GM19455 (cell line): ENCODE measurements around the gene SAMD13.
"Not testable (repeated sequence)": the region's sequence is repeated elsewhere in the genome, so short reads cannot be mapped to it uniquely, and the experiment has no call there.

ENCODE experiments used
- ATAC-seq: cut with Tn5 transposase; IDR thresholded peaks from one replicate; pipeline ENCODE4 v1.9.1; 2021; ENCODE audit not compliant: unreplicated experiment

SAMD13 gene

GRCh38 chr1:84283381-84283780 lies 18.1 kb upstream of the SAMD13 start:
- ATAC-seq: no peak

- no peak for ATAC-seq
Measured at GRCh38 chr1:84286071-84286470, 15.4 kb upstream of the SAMD13 start.

- ATAC-seq: not testable (repeated sequence)
Measured at GRCh38 chr1:84287389-84287788, 14.1 kb upstream of the SAMD13 start.

GRCh38 chr1:84289169-84289785 lies 12.2 kb upstream of the SAMD13 start:
- ATAC-seq: no peak

GRCh38 chr1:84291882-84292655 lies 9.4 kb upstream of the SAMD13 start:
- ATAC-seq: no peak

GRCh38 chr1:84293766-84294165 lies 7.7 kb upstream of the SAMD13 start:
- no peak for ATAC-seq

- no peak for ATAC-seq
Measured at GRCh38 chr1:84294751-84295150, 6.8 kb upstream of the SAMD13 start.

GRCh38 chr1:84297546-84298244 lies 3.8 kb upstream of the SAMD13 start:
- ATAC-seq: no peak

GRCh38 chr1:84298328-84298683 lies 3.2 kb upstream of the SAMD13 start:
- peak; percentile 72 for ATAC-seq

GRCh38 chr1:84298684-84299535 lies 2.6 kb upstream of the SAMD13 start:
- peak; percentile 52 for ATAC-seq

GRCh38 chr1:84299536-84300170 lies 1.9 kb upstream of the SAMD13 start:
- no peak for ATAC-seq

- no peak for ATAC-seq
Measured at GRCh38 chr1:84300501-84300900, 1.0 kb upstream of the SAMD13 start.

- ATAC-seq: no peak
Measured at GRCh38 chr1:84301785-84302385, 377 bp downstream of the SAMD13 start.

GRCh38 chr1:84303314-84303830 lies 1.9 kb downstream of the SAMD13 start:
- no peak for ATAC-seq

GRCh38 chr1:84307398-84307797 lies 5.9 kb downstream of the SAMD13 start:
- ATAC-seq: no peak

- no peak for ATAC-seq
Measured at GRCh38 chr1:84311296-84311695, 9.8 kb downstream of the SAMD13 start.

GRCh38 chr1:84319662-84320061 lies 18.2 kb downstream of the SAMD13 start:
- no peak for ATAC-seq

- ATAC-seq: no peak
Measured at GRCh38 chr1:84327830-84328229, 26.3 kb downstream of the SAMD13 start.

GRCh38 chr1:84330125-84330984 lies 28.8 kb downstream of the SAMD13 start:
- ATAC-seq: no peak
